ENCODE measurements around the gene COMMD1.

The COMMD1 gene

DNA sequence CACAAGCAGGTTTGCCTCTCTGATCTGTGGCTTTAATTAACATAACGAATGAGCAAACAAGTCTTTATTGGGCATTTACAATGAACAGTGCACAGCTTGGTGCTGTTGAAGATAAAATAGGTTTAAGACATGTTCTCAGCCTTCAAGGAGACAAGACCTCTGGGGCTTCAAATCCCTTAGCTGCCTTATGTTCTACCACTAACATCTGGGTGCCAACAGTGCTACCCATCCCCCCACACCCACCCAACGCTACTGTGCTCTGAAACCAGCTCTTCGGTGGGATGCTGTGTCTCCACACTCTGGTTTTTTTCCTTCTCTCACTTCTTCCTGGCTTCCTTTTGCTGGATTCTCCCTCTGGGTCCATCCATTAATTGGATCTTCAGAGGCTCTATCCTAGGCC lies 276.4 kb downstream of the COMMD1 start:
- no peak for DNase-seq (ENCODE audit: low spot score)

DNA sequence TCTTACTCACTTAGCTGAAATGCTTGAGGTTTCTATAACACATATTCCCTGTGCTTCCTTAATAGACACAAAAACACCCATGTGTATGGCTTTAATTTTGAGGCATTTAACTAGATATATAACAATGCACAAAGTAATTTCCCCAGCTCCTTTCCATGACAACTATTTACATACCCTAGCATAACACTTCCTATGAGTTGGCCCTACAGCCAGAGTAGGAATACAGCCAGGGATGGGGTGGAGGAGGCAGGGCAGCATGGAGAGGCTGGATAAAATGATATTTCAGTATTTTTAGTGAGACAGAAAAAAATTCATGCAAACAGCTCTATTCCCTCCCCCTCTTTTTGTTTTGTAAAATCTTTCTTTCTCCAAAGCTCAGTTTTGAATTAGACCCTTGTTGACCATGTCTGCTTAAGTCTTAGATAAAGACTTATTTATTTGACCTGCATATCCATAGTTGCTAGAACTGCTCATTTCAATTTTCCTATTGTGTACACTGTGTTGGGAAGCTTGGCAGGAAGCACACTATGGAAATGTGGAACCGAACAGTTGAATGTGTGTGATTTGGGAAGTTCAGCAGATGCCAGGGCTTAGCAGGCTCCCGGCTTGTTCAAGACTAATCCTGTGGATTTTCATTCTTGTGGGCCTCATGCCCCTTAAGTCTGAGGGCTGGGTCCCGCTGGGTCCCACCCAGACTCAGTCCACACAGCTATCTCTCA lies 279.2 kb downstream of the COMMD1 start:
- no peak for DNase-seq (ENCODE audit: low spot score)
